Fibroblast of pulmonary artery (primary cell): ENCODE measurements around the gene EVPL.

ENCODE experiments used
- DNase-seq: peaks from one replicate; pipeline ENCODE4 v3.0.0-alpha.2; 2010; ENCODE audit warnings: low read depth
- H3K4me3 ChIP-seq: replicated peaks from 2 replicates; pipeline ENCODE4 v1.5.1; 2011; ENCODE audit warnings: low read depth, mild to moderate bottlenecking, control low read depth, low read length, moderate library complexity
- TF ChIP-seq, protein P1 (sequence below): IDR thresholded peaks from 2 replicates; pipeline ENCODE4 v1.5.1; 2011; ENCODE audit warnings: mild to moderate bottlenecking, control low read depth, low read length, inconsistent platforms; ENCODE audit errors: missing control alignments

Gene EVPL

DNA sequence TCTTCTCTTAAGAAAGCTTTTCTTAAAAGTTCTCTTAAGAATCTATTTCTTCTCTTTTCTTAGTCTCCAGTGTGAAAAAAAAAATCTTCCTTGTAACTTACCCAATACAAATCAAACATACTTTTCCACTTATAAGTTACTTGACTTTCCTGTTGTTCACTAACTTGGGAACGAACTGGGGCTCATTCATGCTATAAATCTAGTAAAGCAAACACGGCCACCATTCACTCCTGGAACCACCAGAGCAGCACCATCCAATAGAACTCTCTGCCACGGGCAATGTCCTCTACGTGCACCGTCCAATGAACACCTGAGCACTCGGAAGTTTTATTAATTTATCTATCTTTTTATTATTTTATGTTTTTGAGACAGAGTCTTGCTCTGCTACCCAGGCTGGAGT lies 24.5 kb upstream of the EVPL start:
- TF ChIP-seq, protein P1, sequence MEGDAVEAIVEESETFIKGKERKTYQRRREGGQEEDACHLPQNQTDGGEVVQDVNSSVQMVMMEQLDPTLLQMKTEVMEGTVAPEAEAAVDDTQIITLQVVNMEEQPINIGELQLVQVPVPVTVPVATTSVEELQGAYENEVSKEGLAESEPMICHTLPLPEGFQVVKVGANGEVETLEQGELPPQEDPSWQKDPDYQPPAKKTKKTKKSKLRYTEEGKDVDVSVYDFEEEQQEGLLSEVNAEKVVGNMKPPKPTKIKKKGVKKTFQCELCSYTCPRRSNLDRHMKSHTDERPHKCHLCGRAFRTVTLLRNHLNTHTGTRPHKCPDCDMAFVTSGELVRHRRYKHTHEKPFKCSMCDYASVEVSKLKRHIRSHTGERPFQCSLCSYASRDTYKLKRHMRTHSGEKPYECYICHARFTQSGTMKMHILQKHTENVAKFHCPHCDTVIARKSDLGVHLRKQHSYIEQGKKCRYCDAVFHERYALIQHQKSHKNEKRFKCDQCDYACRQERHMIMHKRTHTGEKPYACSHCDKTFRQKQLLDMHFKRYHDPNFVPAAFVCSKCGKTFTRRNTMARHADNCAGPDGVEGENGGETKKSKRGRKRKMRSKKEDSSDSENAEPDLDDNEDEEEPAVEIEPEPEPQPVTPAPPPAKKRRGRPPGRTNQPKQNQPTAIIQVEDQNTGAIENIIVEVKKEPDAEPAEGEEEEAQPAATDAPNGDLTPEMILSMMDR, result no peak
- no peak overlapping the region for H3K4me3 ChIP-seq
- no peak for DNase-seq

DNA sequence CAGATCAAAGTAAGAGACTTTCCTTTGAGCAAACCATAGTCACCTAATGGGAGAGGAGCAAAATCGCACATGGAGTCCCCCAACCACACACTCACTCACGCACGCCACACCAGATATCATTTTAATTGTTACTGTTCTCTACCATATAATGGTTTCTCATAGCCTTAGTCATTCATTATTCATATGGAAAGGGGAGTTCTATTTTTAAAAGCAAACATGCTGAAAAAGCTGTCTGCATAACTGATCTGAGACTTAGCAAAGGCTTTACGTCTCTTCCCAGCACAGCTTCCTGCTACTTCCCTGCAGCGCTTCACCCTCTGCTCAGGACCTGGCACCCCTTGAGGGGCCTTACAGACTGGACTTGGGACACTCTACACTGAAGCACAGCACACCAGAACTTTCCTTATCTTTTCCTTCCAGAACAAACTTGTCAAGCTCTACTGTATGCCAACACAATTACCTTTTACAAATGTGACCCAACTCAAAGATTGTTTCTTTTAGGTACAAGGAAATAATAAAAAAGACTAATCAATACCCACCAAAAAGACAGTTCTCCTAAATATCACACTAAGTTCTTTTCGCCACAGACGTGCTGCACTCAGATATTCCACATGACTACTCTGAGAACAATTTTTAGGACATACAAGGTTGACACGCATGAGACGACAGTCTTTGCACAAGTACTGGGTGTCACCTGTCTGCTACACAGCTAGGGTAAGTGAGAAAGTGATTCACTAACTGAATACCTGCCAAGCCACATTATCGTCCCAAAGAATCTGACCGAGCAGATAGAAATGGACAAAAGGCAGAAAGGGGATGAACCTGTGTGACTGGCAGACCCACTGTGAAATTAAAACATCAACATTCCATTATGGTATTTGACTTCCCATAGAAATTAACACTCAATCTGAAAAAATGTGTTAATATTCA lies 23.7 kb upstream of the EVPL start:
- TF ChIP-seq, protein P1, result no peak
- no peak for DNase-seq
- no peak overlapping the region for H3K4me3 ChIP-seq

DNA sequence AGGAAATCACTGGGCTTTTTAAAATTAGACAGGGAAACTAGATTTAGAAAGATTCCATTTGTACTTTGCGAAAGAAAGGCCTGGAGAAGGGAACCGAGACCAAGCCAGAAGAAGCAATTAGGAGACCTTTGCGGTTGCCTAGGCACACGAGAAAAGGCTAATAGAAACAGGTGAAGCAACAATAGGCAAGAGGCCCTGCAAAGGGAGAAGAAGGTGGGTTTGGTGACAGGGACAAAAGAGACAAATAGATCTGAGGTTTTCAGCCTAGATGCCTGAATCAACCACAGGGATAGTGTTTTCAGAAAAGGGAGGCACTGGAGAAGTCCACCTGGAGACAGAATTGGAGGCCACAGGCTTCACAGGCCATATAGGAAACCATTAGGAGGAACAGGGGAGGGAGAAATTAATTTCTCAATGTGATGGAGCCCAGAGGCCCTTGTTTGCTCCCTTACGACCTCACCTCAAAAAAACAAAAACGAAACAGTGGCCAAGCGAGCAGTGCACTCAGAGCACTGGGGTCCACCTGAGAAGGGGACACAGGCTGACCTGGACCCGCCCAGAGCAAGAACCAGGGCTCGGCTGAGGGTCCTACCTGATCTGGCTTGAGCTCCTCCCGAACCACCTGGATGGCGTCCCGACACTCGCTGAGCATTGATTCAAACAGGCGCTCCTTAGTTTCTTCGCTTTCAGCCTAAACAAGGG lies 22.9 kb upstream of the EVPL start:
- H3K4me3 ChIP-seq, result no peak overlapping the region
- TF ChIP-seq, protein P1, result no peak
- DNase-seq, result no peak

DNA sequence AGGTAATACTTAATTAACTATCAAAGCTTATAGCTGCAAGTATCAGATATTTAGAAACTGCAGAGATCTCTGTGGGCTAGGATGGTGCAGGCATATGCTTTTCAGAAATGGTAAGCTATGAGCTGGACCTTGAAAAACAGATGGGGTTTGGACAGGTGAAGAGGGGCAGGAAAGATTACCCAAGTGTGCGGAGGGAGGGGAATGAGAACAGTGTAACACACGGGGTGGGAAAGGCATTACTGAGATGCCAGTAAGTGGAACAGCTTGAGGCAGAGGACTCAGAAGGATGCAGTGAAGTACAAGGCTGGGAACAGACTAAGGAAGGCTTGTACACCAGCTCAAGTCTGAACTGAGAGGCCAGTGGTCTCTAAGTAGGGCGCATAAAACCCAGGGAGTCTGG lies 22.1 kb upstream of the EVPL start:
- TF ChIP-seq, protein P1, result no peak
- DNase-seq, result no peak
- H3K4me3 ChIP-seq, result no peak overlapping the region

DNA sequence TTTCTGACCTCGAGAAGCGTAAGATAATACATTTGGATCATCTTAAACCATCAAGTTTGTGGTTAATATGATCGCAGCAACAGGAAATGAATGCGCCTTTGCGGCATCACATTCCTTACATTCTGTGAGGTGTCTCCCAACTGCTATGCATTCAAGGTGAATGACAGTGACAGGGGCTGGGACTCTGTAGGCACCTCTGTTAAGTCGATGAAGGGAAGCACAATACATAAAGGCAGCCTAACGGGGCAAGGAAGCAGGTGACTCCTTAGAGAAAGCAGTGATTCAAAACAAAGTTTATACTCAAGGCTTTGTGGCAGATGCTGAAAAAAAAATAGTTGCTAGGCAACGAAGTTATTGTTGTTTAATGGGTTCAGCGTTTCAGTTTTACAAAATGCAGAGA lies 21.6 kb upstream of the EVPL start:
- TF ChIP-seq, protein P1, result no peak
- H3K4me3 ChIP-seq, result no peak overlapping the region
- no peak for DNase-seq

DNA sequence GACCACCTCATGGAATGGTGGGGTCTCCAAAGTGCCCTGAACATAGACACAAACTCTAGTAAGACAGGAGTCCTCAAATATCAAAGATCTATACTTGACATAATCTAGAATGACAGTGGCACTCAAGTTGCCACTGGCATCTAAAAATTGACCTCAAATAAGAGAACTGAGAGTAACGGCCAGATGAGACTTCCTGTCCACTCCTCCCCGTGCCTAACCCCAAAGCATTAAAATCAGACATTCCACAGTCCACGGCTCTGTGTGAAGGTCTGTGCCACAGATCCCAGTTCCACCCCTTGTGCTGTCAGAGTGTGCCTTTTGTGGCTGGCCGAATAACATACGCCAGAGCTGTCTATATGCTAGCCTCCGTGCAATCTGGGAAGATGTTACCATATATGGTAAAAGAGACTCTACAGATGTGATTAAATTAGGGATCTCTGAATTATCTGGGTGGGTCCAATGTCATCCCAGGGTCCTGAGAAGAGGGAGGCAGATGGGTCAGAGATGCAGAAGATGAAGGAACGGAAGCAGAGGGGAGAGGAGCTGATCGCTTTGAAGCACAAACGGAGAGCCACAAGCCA lies 21.0 kb upstream of the EVPL start:
- H3K4me3 ChIP-seq, result no peak overlapping the region
- DNase-seq, result no peak
- TF ChIP-seq, protein P1, result no peak
